Activated CD8-positive, alpha-beta memory T cell treated with anti-CD3 and anti-CD28 coated beads for 1 hour (primary cell): ENCODE data around the gene KDELR3.

Experiments used
- DNase-seq, 2 donors: peaks; one replicate each; pipeline ENCODE4 v3.0.0-alpha.2; 2020; ENCODE audit warnings: low read depth in 1 of 2; ENCODE audit errors: extremely low read depth in 1 of 2

Gene KDELR3

GRCh38 chr22:38437416-38437815 lies 30.5 kb upstream of the KDELR3 start:
- no peak for DNase-seq

- DNase-seq, result no peak
Measured at GRCh38 chr22:38440747-38441350, 27.0 kb upstream of the KDELR3 start.

GRCh38 chr22:38441620-38442287 lies 26.1 kb upstream of the KDELR3 start:
- no peak for DNase-seq

GRCh38 chr22:38442967-38443627 lies 24.8 kb upstream of the KDELR3 start:
- DNase-seq, result no peak

GRCh38 chr22:38443628-38444521 lies 24.0 kb upstream of the KDELR3 start:
- no peak for DNase-seq

GRCh38 chr22:38444783-38445182 lies 23.1 kb upstream of the KDELR3 start:
- no peak for DNase-seq

GRCh38 chr22:38446018-38446601 lies 21.8 kb upstream of the KDELR3 start:
- DNase-seq, result no peak

GRCh38 chr22:38448945-38449745 lies 18.8 kb upstream of the KDELR3 start:
- DNase-seq, result no peak

GRCh38 chr22:38449776-38450175 lies 18.1 kb upstream of the KDELR3 start:
- DNase-seq, result no peak

- no peak for DNase-seq
Measured at GRCh38 chr22:38450234-38450797, 17.6 kb upstream of the KDELR3 start.

- DNase-seq, result no peak
Measured at GRCh38 chr22:38451404-38451803, 16.5 kb upstream of the KDELR3 start.

GRCh38 chr22:38451864-38452263 lies 16.0 kb upstream of the KDELR3 start:
- no peak for DNase-seq

- DNase-seq, result no peak
Measured at GRCh38 chr22:38452373-38453065, 15.4 kb upstream of the KDELR3 start.

- DNase-seq, result no peak
Measured at GRCh38 chr22:38453066-38453672, 14.7 kb upstream of the KDELR3 start.

GRCh38 chr22:38453996-38454352 lies 13.9 kb upstream of the KDELR3 start:
- no peak for DNase-seq

GRCh38 chr22:38454353-38455075 lies 13.4 kb upstream of the KDELR3 start:
- no peak for DNase-seq

- DNase-seq, result no peak
Measured at GRCh38 chr22:38455076-38455529, 12.8 kb upstream of the KDELR3 start, which contains the start of gene KCNJ4. Gene KCNJ4, minus strand, starts transcription at chr22:38455199. Its CDS starts 27,067 bp downstream, at chr22:38428132.
